Neural progenitor cell (in vitro differentiated cells): ENCODE data around the gene PHF20.

Source experiments
- EZH2 ChIP-seq: fragments of 200-600 bp; sonication (generic); IDR thresholded peaks from 2 replicates; pipeline ENCODE4 v1.6.1; 2017; ENCODE audit warnings: antibody characterized with exemption, mild to moderate bottlenecking, moderate library complexity
- EZH2phosphoT487 ChIP-seq: fragments of 200-600 bp; sonication (generic); IDR thresholded peaks from 2 replicates; pipeline ENCODE4 v1.6.1; 2017; ENCODE audit warnings: antibody characterized with exemption
- TF ChIP-seq, protein P1 (sequence below): fragments of 200-600 bp; sonication (generic); IDR thresholded peaks from 2 replicates; pipeline ENCODE4 v1.5.1; 2017; ENCODE audit warnings: antibody characterized with exemption, mild to moderate bottlenecking

- TF ChIP-seq, protein P1, sequence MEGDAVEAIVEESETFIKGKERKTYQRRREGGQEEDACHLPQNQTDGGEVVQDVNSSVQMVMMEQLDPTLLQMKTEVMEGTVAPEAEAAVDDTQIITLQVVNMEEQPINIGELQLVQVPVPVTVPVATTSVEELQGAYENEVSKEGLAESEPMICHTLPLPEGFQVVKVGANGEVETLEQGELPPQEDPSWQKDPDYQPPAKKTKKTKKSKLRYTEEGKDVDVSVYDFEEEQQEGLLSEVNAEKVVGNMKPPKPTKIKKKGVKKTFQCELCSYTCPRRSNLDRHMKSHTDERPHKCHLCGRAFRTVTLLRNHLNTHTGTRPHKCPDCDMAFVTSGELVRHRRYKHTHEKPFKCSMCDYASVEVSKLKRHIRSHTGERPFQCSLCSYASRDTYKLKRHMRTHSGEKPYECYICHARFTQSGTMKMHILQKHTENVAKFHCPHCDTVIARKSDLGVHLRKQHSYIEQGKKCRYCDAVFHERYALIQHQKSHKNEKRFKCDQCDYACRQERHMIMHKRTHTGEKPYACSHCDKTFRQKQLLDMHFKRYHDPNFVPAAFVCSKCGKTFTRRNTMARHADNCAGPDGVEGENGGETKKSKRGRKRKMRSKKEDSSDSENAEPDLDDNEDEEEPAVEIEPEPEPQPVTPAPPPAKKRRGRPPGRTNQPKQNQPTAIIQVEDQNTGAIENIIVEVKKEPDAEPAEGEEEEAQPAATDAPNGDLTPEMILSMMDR = no peak
- TF ChIP-seq EZH2 = no peak
- TF ChIP-seq EZH2phosphoT487 = no peak
Measured at GRCh38 chr20:35967979-35968640, 196.3 kb downstream of the PHF20 start, which contains the start of gene CNBD2.
